ENCODE data around the gene COMT.

Gene COMT

GRCh38 chr22:19970479-19971275, 29.1 kb downstream of the COMT start:
- DNase-seq = peak; percentile 58 to 80 (median 66)

- no peak for DNase-seq
These were observed 29.9 kb downstream of the COMT start for GRCh38 chr22:19971276-19972124.

GRCh38 chr22:19972251-19972650, 30.7 kb downstream of the COMT start:
- no peak for DNase-seq

GRCh38 chr22:19972652-19973550, 31.3 kb downstream of the COMT start:
- no peak for DNase-seq

- no peak for DNase-seq
These were observed 32.1 kb downstream of the COMT start for GRCh38 chr22:19973551-19974267.

- no peak for DNase-seq
These were observed 32.8 kb downstream of the COMT start for GRCh38 chr22:19974268-19974861.

- no peak for DNase-seq
These were observed 33.5 kb downstream of the COMT start for GRCh38 chr22:19974935-19975706.

- DNase-seq = no peak
These were observed 34.1 kb downstream of the COMT start for GRCh38 chr22:19975707-19976035.

- no peak for DNase-seq
These were observed 35.1 kb downstream of the COMT start for GRCh38 chr22:19976671-19977070.

GRCh38 chr22:19977296-19978243, 36.0 kb downstream of the COMT start:
- DNase-seq = no peak

GRCh38 chr22:19978748-19979147, 37.2 kb downstream of the COMT start:
- DNase-seq = no peak

- DNase-seq = no peak
These were observed 38.3 kb downstream of the COMT start for GRCh38 chr22:19979712-19980493.

GRCh38 chr22:19980766-19981165, 39.2 kb downstream of the COMT start:
- DNase-seq = no peak

GRCh38 chr22:19981171-19981960, 39.8 kb downstream of the COMT start:
- no peak for DNase-seq

GRCh38 chr22:19981961-19982920, 40.7 kb downstream of the COMT start:
- no peak for DNase-seq

GRCh38 chr22:19982991-19983578, 41.5 kb downstream of the COMT start:
- no peak for DNase-seq

- DNase-seq = no peak
These were observed 42.2 kb downstream of the COMT start for GRCh38 chr22:19983741-19984140.

All from activated CD4-positive, CD25-positive, alpha-beta regulatory T cell (primary cell).